GM12878 (cell line): ENCODE results near the gene DGKI. TPM values are rescaled to one million over a fixed set of nuclear protein-coding genes. Genes with fewer than 3 reads are reported as not detected.

ENCODE experiments used
- ATAC-seq: fragments of 200-7000 bp; cut with Tn5 transposase; 3 replicates; pipeline ENCODE4 v1.9.1; 2020; ENCODE audit warnings: mild to moderate bottlenecking, moderate library complexity
- BruUV-seq: library from RNA; stranded (reverse); fragments of 400-500 nt; replicated peaks from 2 replicates; lab custom pipeline; 2021; lab: Mats Ljungman, UMichigan
- CTCF ChIA-PET: fragments of 300-600 bp; sonication (Branson Sonifier 250); formaldehyde crosslinking; extraction: SDS; loops from one replicate; lab custom pipeline; 2021; ENCODE audit warnings: inconsistent platforms; lab: Yijun Ruan, JAX
- POLR2A ChIA-PET: fragments of 350-600 bp; formaldehyde crosslinking; extraction: SDS; loops from one replicate; lab custom pipeline; 2021; ENCODE audit warnings: inconsistent platforms; lab: Charles Lee
- RAD21 ChIA-PET: fragments of 300-600 bp; sonication (Branson Sonifier 250); formaldehyde crosslinking; loops from one replicate; lab custom pipeline; 2023; ENCODE audit warnings: antibody characterized with exemption; ENCODE audit not compliant: unreplicated experiment; lab: Charles Lee
- SMC1A ChIA-PET: fragments of 300-600 bp; sonication (Branson Sonifier 250); formaldehyde crosslinking; loops from one replicate; lab custom pipeline; 2023; ENCODE audit not compliant: unreplicated experiment, uncharacterized antibody; lab: Charles Lee
- DNase-seq: peaks from one replicate; pipeline ENCODE4 v3.0.0-alpha.2; 2011; ENCODE audit warnings: low read depth, low spot score
- FAIRE-seq: peaks from 3 replicates; lab custom pipeline; 2011; peaks lifted over from hg19 to GRCh38; lab: Jason Lieb, UNC
- H2AFZ ChIP-seq: 2 replicates; pipeline ENCODE4 v1.6.0; 2011; ENCODE audit warnings: low read depth, low read length, control low read depth; ENCODE audit not compliant: control insufficient read depth
- H3K27ac ChIP-seq: 2 replicates; pipeline ENCODE4 v1.5.1; 2011; ENCODE audit warnings: control low read depth; ENCODE audit not compliant: control insufficient read depth, insufficient read depth
- H3K27me3 ChIP-seq, 2 experiments: replicated peaks in 1 of 2; 2 replicates each; pipeline versions ENCODE4 v1.6.0 to v1.6.1; 2011; ENCODE audit warnings: low read length in 1 of 2; ENCODE audit not compliant: control insufficient read depth in 2 of 2, insufficient read depth in 2 of 2
- H3K36me3 ChIP-seq, 2 experiments: 2 replicates each; pipeline ENCODE4 v1.5.1; 2011; ENCODE audit warnings: low read length in 1 of 2; ENCODE audit not compliant: control insufficient read depth in 2 of 2, insufficient read depth in 2 of 2
- H3K4me1 ChIP-seq: 2 replicates; pipeline ENCODE4 v1.6.1; 2011; ENCODE audit warnings: mild to moderate bottlenecking, low read length, moderate library complexity, mixed read lengths; ENCODE audit not compliant: control insufficient read depth, insufficient read depth
- H3K4me2 ChIP-seq: 2 replicates; pipeline ENCODE4 v1.6.0; 2011; ENCODE audit warnings: control low read depth; ENCODE audit not compliant: control insufficient read depth, insufficient read depth
- H3K4me3 ChIP-seq: fragments of 200-600 bp; sonication (generic); 2 replicates; pipeline ENCODE4 v1.5.1; 2016
- H3K79me2 ChIP-seq: 2 replicates; pipeline ENCODE4 v1.6.0; 2011; ENCODE audit warnings: low read length; ENCODE audit not compliant: control insufficient read depth, insufficient read depth
- H3K9ac ChIP-seq: 2 replicates; pipeline ENCODE4 v1.8.0; 2011; ENCODE audit warnings: low read length, control low read depth, mixed read lengths; ENCODE audit not compliant: control insufficient read depth, insufficient read depth
- H3K9me3 ChIP-seq: replicated peaks from 3 replicates; pipeline ENCODE4 v1.5.1; 2011; ENCODE audit warnings: mild to moderate bottlenecking, low read length; ENCODE audit not compliant: control insufficient read depth, insufficient read depth
- H4K20me1 ChIP-seq: 2 replicates; pipeline ENCODE4 v1.6.0; 2011; ENCODE audit not compliant: control insufficient read depth, insufficient read depth
- ATF2 ChIP-seq: IDR thresholded peaks from 2 replicates; pipeline ENCODE4 v1.6.1; 2012; ENCODE audit warnings: low read length, inconsistent platforms
- CHD4 ChIP-seq: fragments of 200-600 bp; sonication (generic); IDR thresholded peaks from 2 replicates; pipeline ENCODE4 v1.6.1; 2016; ENCODE audit warnings: mild to moderate bottlenecking
- E4F1 ChIP-seq: fragments of 450-650 bp; IDR thresholded peaks from 2 replicates; pipeline ENCODE4 v1.6.1; 2018; ENCODE audit warnings: borderline replicate concordance, mild to moderate bottlenecking; ENCODE audit not compliant: partially characterized antibody
- EP300 ChIP-seq, 2 experiments: fragments of 150-350 bp in 1 of 2; IDR thresholded peaks; 2 replicates each; pipeline ENCODE4 v1.6.1; 2011 to 2012; ENCODE audit warnings: low read depth in 2 of 2, low read length in 2 of 2, borderline replicate concordance in 1 of 2, improper control_type of control experiment in 1 of 2, inconsistent platforms in 1 of 2; ENCODE audit not compliant: control insufficient read depth in 1 of 2
- HDAC2 ChIP-seq: fragments of 200-600 bp; sonication (generic); IDR thresholded peaks from 2 replicates; pipeline ENCODE4 v1.6.1; 2017
- HDGF ChIP-seq: fragments of 450-650 bp; IDR thresholded peaks from 2 replicates; pipeline ENCODE4 v1.6.1; 2016; ENCODE audit warnings: antibody characterized with exemption
- MTA3 ChIP-seq: IDR thresholded peaks from 2 replicates; pipeline ENCODE4 v1.6.1; 2012; ENCODE audit warnings: low read length, inconsistent platforms, borderline replicate concordance
- RAD21 ChIP-seq: IDR thresholded peaks from 2 replicates; pipeline ENCODE4 v1.6.1; 2011; ENCODE audit warnings: mild to moderate bottlenecking, low read depth, low read length, moderate library complexity; ENCODE audit not compliant: insufficient read depth
- SRF ChIP-seq, 2 experiments: IDR thresholded peaks; 2 replicates each; pipeline ENCODE4 v1.6.1; 2011; ENCODE audit warnings: low read depth in 2 of 2, low read length in 2 of 2, mild to moderate bottlenecking in 1 of 2, moderate library complexity in 1 of 2
- STAT1 ChIP-seq: fragments of 450-650 bp; conservative IDR thresholded peaks from 2 replicates; pipeline ENCODE4 v1.6.1; 2014; ENCODE audit warnings: antibody characterized with exemption, mild to moderate bottlenecking
- YBX1 ChIP-seq: fragments of 450-650 bp; IDR thresholded peaks from 2 replicates; pipeline ENCODE4 v1.6.1; 2016; ENCODE audit warnings: antibody characterized with exemption
- YY1 ChIP-seq: IDR thresholded peaks from 2 replicates; pipeline ENCODE4 v1.6.1; 2011; ENCODE audit warnings: low read depth, mild to moderate bottlenecking, low read length
- ZNF217 ChIP-seq: fragments of 450-650 bp; IDR thresholded peaks from 2 replicates; pipeline ENCODE4 v1.6.1; 2017; ENCODE audit warnings: antibody characterized with exemption, mild to moderate bottlenecking
- WGBS: methylation state at CpG from one replicate; pipeline ENCODE4 v1.1.6; 2016; ENCODE audit warnings: low lambda C conversion rate; ENCODE audit not compliant: insufficient replicate concordance, insufficient coverage; ENCODE audit errors: missing lambda C conversion rate; 5-methylcytosine and 5-hydroxymethylcytosine counted together
- in situ Hi-C: fragments of 300-500 bp; cut with MboI; formaldehyde crosslinking; loops from 9 replicates; pipeline ENCODE4 v1.14.3; 2018; ENCODE audit warnings: mixed read lengths
- intact Hi-C: fragments of 100-400 bp; cut with micrococcal nuclease; formaldehyde crosslinking; loops from one replicate; pipeline ENCODE4 v1.14.2; 2022; ENCODE audit not compliant: unreplicated experiment
- polyA plus RNA-seq, 11 experiments: library from polyadenylated mRNA; depleted of rRNA in 4 of 11; unstranded in 6 of 11; stranded (reverse) in 5 of 11; fragments of >200 nt; fragmentation: Nextera tagmentation in 4 of 11; fragmentation: Illumina TruSeq in 1 of 11; extraction: Ambion mirVana in 4 of 11; extraction: Trizol in 1 of 11; gene quantifications; 1 replicate in 1 of 11; 2 replicates in 10 of 11; pipeline versions ENCODE4 v1.2.1 to v1.2.3, GENCODE V29; 2011 to 2016; ENCODE audit warnings: inconsistent platforms in 2 of 11, missing spikeins in 2 of 11, low read depth in 1 of 11
- total RNA-seq, 4 experiments: library from RNA; depleted of rRNA in 3 of 4; stranded (reverse); fragments of >200 nt in 3 of 4; fragmentation: Illumina TruSeq in 1 of 4; extraction: Trizol in 1 of 4; gene quantifications; 2 replicates each; pipeline versions ENCODE4 v1.2.1 to v1.2.3, GENCODE V29; 2013 to 2021
- TF ChIP-seq, protein P1 (sequence below): fragments of 450-650 bp; IDR thresholded peaks from 2 replicates; pipeline ENCODE4 v1.6.1; 2017; ENCODE audit warnings: mild to moderate bottlenecking

Gene DGKI
- total and polyA plus RNA-seq, 10 of the 15 experiments (the other 5 are each of a cell fraction or from before 2014, with no cell fraction given) = 10.4 to 37.1 (median 22.1) TPM

GRCh38 chr7:137390076-137390475 lies 456.7 kb downstream of the DGKI start (continued):
- TF ChIP-seq RAD21 (no peak), HDGF (no peak), STAT1 (no peak), MTA3 (no peak), HDAC2 (no peak)

GRCh38 chr7:137388916-137389315 lies 457.9 kb downstream of the DGKI start:
- H3K4me3 ChIP-seq = no peak overlapping the region
- DNase-seq (no peak), FAIRE-seq (no peak), ATAC-seq (no peak)
- no peaks in the 10 kb centered on the region for H3K79me2 ChIP-seq
- H3K4me1 ChIP-seq = no peaks in the 10 kb centered on the region
- in situ Hi-C loops (no loop called here), intact Hi-C loops (no loop called here)
- ChIA-PET POLR2A (no interaction called here), RAD21 (interaction anchor here (1.3 kb wide), 1 partner anchor 46 kb away, joined by 3 read pairs; the partner anchor contains the start of gene PTN), SMC1A (interaction anchor here (0.6 to 1.5 kb wide), 3 partner anchors 10 to 185 kb away, joined by 3 to 4 read pairs (median 3); no protein-coding TSS in a partner anchor), CTCF (interaction anchor here (0.7 to 2.4 kb wide), 3 partner anchors 8 to 62 kb away, joined by 3 to 10 read pairs (median 3); no protein-coding TSS in a partner anchor)
- no peak overlapping the region for H3K9ac ChIP-seq
- H3K27me3 ChIP-seq = no peaks in the 10 kb centered on the region
- no peak overlapping the region for H3K27ac ChIP-seq
- H3K4me2 ChIP-seq = no peak overlapping the region
- H2AFZ ChIP-seq = no peak overlapping the region
- H3K9me3 ChIP-seq = no peaks in the 10 kb centered on the region
- H3K36me3 ChIP-seq = no peaks in the 10 kb centered on the region
- H4K20me1 ChIP-seq = no peaks in the 10 kb centered on the region
- whole genome bisulfite sequencing = 13% methylated on average over 1 of the region's 1 CpG
- BruUV-seq = no TSS peak
- no peak for TF ChIP-seq CHD4
- TF ChIP-seq YY1 = no peak
- TF ChIP-seq, protein P1, sequence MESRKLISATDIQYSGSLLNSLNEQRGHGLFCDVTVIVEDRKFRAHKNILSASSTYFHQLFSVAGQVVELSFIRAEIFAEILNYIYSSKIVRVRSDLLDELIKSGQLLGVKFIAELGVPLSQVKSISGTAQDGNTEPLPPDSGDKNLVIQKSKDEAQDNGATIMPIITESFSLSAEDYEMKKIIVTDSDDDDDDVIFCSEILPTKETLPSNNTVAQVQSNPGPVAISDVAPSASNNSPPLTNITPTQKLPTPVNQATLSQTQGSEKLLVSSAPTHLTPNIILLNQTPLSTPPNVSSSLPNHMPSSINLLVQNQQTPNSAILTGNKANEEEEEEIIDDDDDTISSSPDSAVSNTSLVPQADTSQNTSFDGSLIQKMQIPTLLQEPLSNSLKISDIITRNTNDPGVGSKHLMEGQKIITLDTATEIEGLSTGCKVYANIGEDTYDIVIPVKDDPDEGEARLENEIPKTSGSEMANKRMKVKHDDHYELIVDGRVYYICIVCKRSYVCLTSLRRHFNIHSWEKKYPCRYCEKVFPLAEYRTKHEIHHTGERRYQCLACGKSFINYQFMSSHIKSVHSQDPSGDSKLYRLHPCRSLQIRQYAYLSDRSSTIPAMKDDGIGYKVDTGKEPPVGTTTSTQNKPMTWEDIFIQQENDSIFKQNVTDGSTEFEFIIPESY = no peak
- TF ChIP-seq E4F1 = no peak
- TF ChIP-seq YBX1 = no peak
- no peak for TF ChIP-seq ZNF217
- TF ChIP-seq ATF2 = no peak
- no peak for TF ChIP-seq EP300 (IDR thresholded peaks at IDR 0.05; ENCODE audit: borderline replicate concordance in 1 of 2, control insufficient read depth in 1 of 2, low read depth in 2 of 2, low read length in 2 of 2)
- no peak for TF ChIP-seq SRF (IDR thresholded peaks at IDR 0.05; ENCODE audit: low read depth in 2 of 2, low read length in 2 of 2)
